Endothelial cell of umbilical vein (primary cell): Measurements from ENCODE around the gene PAXX. TPM values are rescaled to one million over a fixed set of nuclear protein-coding genes. Genes with fewer than 3 reads are reported as not detected.

Experiments
- BruUV-seq: library from RNA; stranded (reverse); fragments of 400-500 nt; replicated peaks from 2 replicates; lab custom pipeline; 2021; lab: Mats Ljungman, UMichigan
- CTCF ChIA-PET: fragments of 300-600, 350-600 bp; sonication (Branson Sonifier 250); formaldehyde crosslinking; loops from one replicate; lab custom pipeline; 2021; ENCODE audit warnings: antibody characterized with exemption, inconsistent platforms; lab: Charles Lee
- POLR2A ChIA-PET: fragments of 300-600, 350-600 bp; sonication (Branson Sonifier 250); formaldehyde crosslinking; loops from one replicate; lab custom pipeline; 2021; ENCODE audit warnings: antibody characterized with exemption, inconsistent platforms; lab: Charles Lee
- DNase-seq: peaks from one replicate; pipeline ENCODE4 v3.0.0-alpha.2; 2011; ENCODE audit warnings: low read depth, low spot score
- FAIRE-seq: peaks from 2 replicates; lab custom pipeline; 2011; peaks lifted over from hg19 to GRCh38; lab: Jason Lieb, UNC
- H2AFZ ChIP-seq: 2 replicates; pipeline ENCODE4 v1.6.0; 2012; ENCODE audit warnings: low read depth, low read length, control low read depth, inconsistent platforms
- H3K27ac ChIP-seq: 2 replicates; pipeline ENCODE4 v1.5.1; 2011; ENCODE audit warnings: low read depth, mild to moderate bottlenecking, control low read depth, low read length, moderate library complexity; ENCODE audit not compliant: insufficient read depth
- H3K27me3 ChIP-seq, 2 experiments: 2 replicates each; pipeline versions ENCODE4 v1.6.0 to v1.6.1; 2011; ENCODE audit warnings: low read length in 2 of 2, mixed read lengths in 1 of 2; ENCODE audit not compliant: control insufficient read depth in 2 of 2, insufficient read depth in 2 of 2
- H3K36me3 ChIP-seq, 2 experiments: 2 replicates in 1 of 2; 3 replicates in 1 of 2; pipeline ENCODE4 v1.5.1; 2011; ENCODE audit warnings: low read length in 2 of 2, mild to moderate bottlenecking in 1 of 2, moderate library complexity in 1 of 2; ENCODE audit not compliant: control insufficient read depth in 2 of 2, insufficient read depth in 2 of 2; ENCODE audit errors: extremely low read depth in 1 of 2
- H3K4me1 ChIP-seq: 3 replicates; pipeline ENCODE4 v1.5.1; 2011; ENCODE audit warnings: mild to moderate bottlenecking, low read length; ENCODE audit not compliant: control insufficient read depth, insufficient read depth; ENCODE audit errors: extremely low read depth
- H3K4me2 ChIP-seq: 2 replicates; pipeline ENCODE4 v1.6.1; 2011; ENCODE audit warnings: low read length, control low read depth, mixed read lengths; ENCODE audit not compliant: insufficient read depth
- H3K4me3 ChIP-seq, 3 experiments: fragments of 200-600 bp in 1 of 3; sonication (generic), shearing (Covaris generic) in 1 of 3; replicated peaks in 1 of 3; 2 replicates each; pipeline ENCODE4 v1.5.1; 2011 to 2016; ENCODE audit warnings: control low read depth in 3 of 3, low read length in 3 of 3, mild to moderate bottlenecking in 2 of 3, inconsistent platforms in 1 of 3, low read depth in 1 of 3, moderate library complexity in 1 of 3; ENCODE audit not compliant: insufficient read depth in 1 of 3
- H3K79me2 ChIP-seq: 2 replicates; pipeline ENCODE4 v1.6.0; 2012; ENCODE audit warnings: low read length, inconsistent platforms; ENCODE audit not compliant: control insufficient read depth, insufficient read depth
- H3K9ac ChIP-seq: replicated peaks from 2 replicates; pipeline ENCODE3; 2011; ENCODE audit warnings: low read length, control low read depth; ENCODE audit not compliant: insufficient read depth; ENCODE audit errors: extremely low read depth
- H3K9me1 ChIP-seq: replicated peaks from 3 replicates; pipeline ENCODE4 v1.6.0; 2011; ENCODE audit warnings: mild to moderate bottlenecking, low read length; ENCODE audit not compliant: control insufficient read depth, insufficient read depth; ENCODE audit errors: extremely low read depth
- H3K9me3 ChIP-seq: replicated peaks from 2 replicates; pipeline ENCODE4 v1.5.1; 2012; ENCODE audit warnings: low read length, inconsistent platforms; ENCODE audit not compliant: control insufficient read depth, insufficient read depth
- H4K20me1 ChIP-seq: replicated peaks from 2 replicates; pipeline ENCODE3; 2011; ENCODE audit warnings: mild to moderate bottlenecking, low read length; ENCODE audit not compliant: control insufficient read depth, insufficient read depth; ENCODE audit errors: extremely low read depth
- CTCF ChIP-seq, 2 donors: IDR thresholded peaks; 1 replicate in 1 of 2; 2 replicates in 1 of 2; pipeline ENCODE4 v1.5.1; 2011; ENCODE audit warnings: low read length in 2 of 2, mild to moderate bottlenecking in 2 of 2, moderate library complexity in 2 of 2, control low read depth in 1 of 2, inconsistent platforms in 1 of 2, low read depth in 1 of 2; ENCODE audit not compliant: insufficient read depth in 1 of 2; ENCODE audit errors: extremely low read depth in 1 of 2
- EZH2 ChIP-seq: IDR thresholded peaks from 2 replicates; pipeline ENCODE4 v1.6.1; 2012; ENCODE audit warnings: borderline replicate concordance, low read depth, mild to moderate bottlenecking, moderate library complexity, low read length, inconsistent platforms; ENCODE audit not compliant: severe bottlenecking
- FOS ChIP-seq: IDR thresholded peaks from 2 replicates; pipeline ENCODE4 v1.6.1; 2011; ENCODE audit warnings: mild to moderate bottlenecking, low read length, moderate library complexity, borderline replicate concordance; ENCODE audit not compliant: insufficient read depth
- GATA2 ChIP-seq: IDR thresholded peaks from 2 replicates; pipeline ENCODE4 v1.7.0; 2011; ENCODE audit warnings: low read depth, mild to moderate bottlenecking, moderate library complexity, mixed read lengths, low read length; ENCODE audit not compliant: insufficient read length, insufficient read depth
- JUN ChIP-seq: IDR thresholded peaks from 2 replicates; pipeline ENCODE4 v1.6.1; 2011; ENCODE audit warnings: borderline replicate concordance, low read depth; ENCODE audit not compliant: insufficient read length, insufficient read depth
- MAX ChIP-seq: IDR thresholded peaks from 2 replicates; pipeline ENCODE4 v1.6.1; 2011; ENCODE audit not compliant: insufficient read depth, insufficient read length
- MYC ChIP-seq: IDR thresholded peaks from one replicate; pipeline ENCODE4 v1.6.1; 2011; ENCODE audit warnings: mild to moderate bottlenecking, low read depth, low read length
- POLR2A ChIP-seq: IDR thresholded peaks from 2 replicates; pipeline ENCODE4 v1.6.1; 2012; ENCODE audit warnings: low read depth, mild to moderate bottlenecking, control low read depth, low read length
- POLR2AphosphoS5 ChIP-seq: IDR thresholded peaks from 2 replicates; pipeline ENCODE4 v1.6.1; 2012; ENCODE audit warnings: low read depth, mild to moderate bottlenecking, control low read depth, low read length, moderate library complexity; ENCODE audit not compliant: insufficient read depth
- dilution Hi-C: fragments of 300-500 bp; cut with MboI; formaldehyde crosslinking; loops from one replicate; pipeline ENCODE4 v1.15.0; 2019; ENCODE audit warnings: low sequenced_read_pairs; ENCODE audit not compliant: extremely low pct_ligation_motif_present
- intact Hi-C: fragments of 100-400 bp; cut with micrococcal nuclease; formaldehyde crosslinking; loops from one replicate; pipeline ENCODE4 v1.10.0; 2022
- polyA plus RNA-seq, 4 experiments: library from polyadenylated mRNA; depleted of rRNA in 3 of 4; stranded (reverse) in 3 of 4; unstranded in 1 of 4; fragments of >200 nt; gene quantifications; 2 replicates each; pipeline versions ENCODE4 v1.2.1 to v1.2.3, GENCODE V29; 2011 to 2012; ENCODE audit warnings: missing spikeins in 1 of 4
- total RNA-seq: library from RNA; stranded (reverse); gene quantifications from 2 replicates; pipeline ENCODE4 v1.2.3, GENCODE V29; 2021

PAXX gene
- total and polyA plus RNA-seq, 2 donors (not counting 3 experiments of a cell fraction or from before 2014, with no cell fraction given), result 34.0 to 35.0 TPM

DNA sequence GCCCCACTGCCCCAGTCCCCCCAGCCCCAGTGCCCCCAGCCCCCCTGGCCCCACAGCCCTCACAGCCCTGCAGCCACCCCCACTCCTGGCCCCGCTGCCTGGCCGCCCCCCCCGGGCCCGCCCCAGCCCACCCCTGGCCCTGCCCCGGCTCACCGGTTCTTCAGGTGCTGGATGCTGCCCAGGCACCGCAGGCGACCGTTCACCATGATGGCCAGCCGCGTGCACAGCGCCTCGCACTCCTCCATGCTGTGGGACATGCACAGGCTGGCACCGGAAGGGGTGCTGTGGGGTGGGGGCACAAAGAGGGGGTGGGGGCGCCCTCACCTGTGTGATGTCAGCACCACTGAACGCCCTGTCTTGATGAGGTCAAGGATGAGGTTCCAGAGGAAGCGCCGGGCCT is 17.0 kb downstream of the PAXX start:
- no peaks in the 10 kb centered on the region for H3K36me3 ChIP-seq
- no peak overlapping the region for H3K27ac ChIP-seq
- dilution Hi-C loops (no loop called here), intact Hi-C loops (no loop called here)
- no peaks in the 10 kb centered on the region for H3K79me2 ChIP-seq
- no peaks in the 10 kb centered on the region for H3K9me3 ChIP-seq
- no peaks in the 10 kb centered on the region for H3K27me3 ChIP-seq
- no peak overlapping the region for H3K9ac ChIP-seq
- H3K4me3 ChIP-seq, result no peak overlapping the region
- BruUV-seq, result no TSS peak
- no peak for TF ChIP-seq MAX
- TF ChIP-seq JUN, result no peak
- TF ChIP-seq EZH2, result no peak
- no peak for TF ChIP-seq MYC
- no peak for TF ChIP-seq POLR2AphosphoS5
- no peak for TF ChIP-seq CTCF (IDR thresholded peaks at IDR 0.05; ENCODE audit: extremely low read depth in 1 of 2, insufficient read depth in 1 of 2, low read depth in 1 of 2, low read length in 2 of 2)
- no peak for TF ChIP-seq GATA2
- no peak for TF ChIP-seq FOS
- TF ChIP-seq POLR2A, result no peak
- ChIA-PET CTCF (interaction anchor here (1.0 to 2.0 kb wide), 3 partner anchors 11 to 20 kb away, joined by 3 to 6 read pairs (median 5); no protein-coding TSS in a partner anchor), POLR2A (no interaction called here)
- no peaks in the 10 kb centered on the region for H4K20me1 ChIP-seq
- DNase-seq (no peak), FAIRE-seq (no peak)
- no peaks in the 10 kb centered on the region for H3K9me1 ChIP-seq
- no peak overlapping the region for H2AFZ ChIP-seq
- H3K4me2 ChIP-seq, result no peak overlapping the region
- H3K4me1 ChIP-seq, result no peaks in the 10 kb centered on the region
